H1 (cell line): Measurements from ENCODE around the gene SEL1L. TPM values are rescaled to one million over a fixed set of nuclear protein-coding genes. Genes with fewer than 3 reads are reported as not detected.

Experiments used
- BCL11A ChIP-seq, 2 experiments: IDR thresholded peaks; one replicate each; pipeline ENCODE4 v1.6.1; 2011; ENCODE audit warnings: low read depth in 2 of 2, low read length in 2 of 2, mild to moderate bottlenecking in 2 of 2
- CTCF ChIP-seq, 3 experiments: IDR thresholded peaks; 1 replicate in 2 of 3; 2 replicates in 1 of 3; pipeline versions ENCODE4 v1.5.1 to v1.6.1; 2011; ENCODE audit warnings: low read length in 3 of 3, mild to moderate bottlenecking in 3 of 3, inconsistent platforms in 2 of 3, low read depth in 1 of 3, moderate library complexity in 1 of 3; ENCODE audit not compliant: insufficient read depth in 1 of 3; ENCODE audit errors: control extremely low read depth in 1 of 3
- TAF1 ChIP-seq: IDR thresholded peaks from 2 replicates; pipeline ENCODE4 v1.6.1; 2011; ENCODE audit warnings: mild to moderate bottlenecking, low read depth, low read length
- polyA plus RNA-seq, 7 experiments: library from polyadenylated mRNA; depleted of rRNA in 3 of 7; stranded (reverse) in 5 of 7; unstranded in 2 of 7; fragments of >200 nt in 5 of 7; fragments of 200-250 nt in 2 of 7; gene quantifications; 1 replicate in 5 of 7; 2 replicates in 1 of 7; 4 replicates in 1 of 7; pipeline versions ENCODE4 v1.2.1 to v1.2.3, GENCODE V29; 2011 to 2013; ENCODE audit warnings: missing spikeins in 2 of 7, mixed read lengths in 2 of 7
- total RNA-seq: library from RNA; stranded (reverse); fragmentation: NEBNext Ultra II Directional; extraction: Animal tissue kit (Norgen Biotek cat#: 25700); gene quantifications from 2 replicates; pipeline ENCODE4 v1.2.1, GENCODE V29; 2021

Gene SEL1L
- total and polyA plus RNA-seq, 2 of the 8 experiments (the other 6 are each of a cell fraction or from before 2014, with no cell fraction given), result 4.3 to 34.9 TPM

GRCh38 chr14:81561084-81561775, 27.6 kb upstream of the SEL1L start (continued):
- TF ChIP-seq CTCF (IDR thresholded peaks at IDR 0.05; ENCODE audit: control extremely low read depth in 1 of 3, insufficient read depth in 1 of 3, low read depth in 1 of 3, low read length in 3 of 3) (no peak), TAF1 (no peak), BCL11A (IDR thresholded peaks at IDR 0.05; ENCODE audit: low read depth in 2 of 2, low read length in 2 of 2) (peak in 1 of 2 experiments; percentile 16)
